Measurements from ENCODE around the gene ATG10. TPM values are rescaled to one million over a fixed set of nuclear protein-coding genes. Genes with fewer than 3 reads are reported as not detected.
"Not testable (repeated sequence)": the region's sequence is repeated elsewhere in the genome, so short reads cannot be mapped to it uniquely, and the experiment has no call there.

Gene ATG10
- total RNA-seq, 4 donors from 2014 or later: 8.4 to 10.6 TPM; not detected in 2

DNA sequence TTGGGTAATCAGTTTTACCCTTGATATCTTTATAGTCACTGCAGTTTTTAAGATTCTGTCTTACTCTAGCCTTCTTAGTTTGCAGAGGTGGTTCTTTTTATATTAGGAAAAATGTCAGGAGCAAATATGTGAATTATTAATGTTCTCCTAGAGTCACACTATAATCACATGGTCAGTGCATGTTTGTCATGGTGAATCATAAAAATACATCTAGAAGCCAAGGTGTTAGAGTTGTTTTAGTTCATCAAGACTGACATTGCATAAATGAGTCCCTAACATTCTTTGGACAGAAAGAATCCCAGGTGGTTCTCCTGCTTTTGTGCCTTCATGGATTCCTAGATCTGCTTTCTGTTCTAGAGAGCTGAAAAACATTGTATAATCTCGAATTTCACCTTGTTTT lies 22.9 kb downstream of the ATG10 start:
- Histone ChIP-seq H3K27ac (no peak overlapping the region), H3K9me3 (peaks cover 0 to 5% of the 10 kb centered on the region in 2 donors), H3K27me3 (no peaks in the 10 kb centered on the region), H3K4me3 (no peak overlapping the region), H3K36me3 (peaks cover 0 to 7% (median 3%) of the 10 kb centered on the region in 4 donors), H3K4me1 (no peaks in the 10 kb centered on the region)
- TF ChIP-seq POLR2AphosphoS5 (IDR thresholded peaks at IDR 0.05) (no peak), POLR2A (IDR thresholded peaks at IDR 0.05) (no peak), EP300 (IDR thresholded peaks at IDR 0.05; ENCODE audit: low read depth) (no peak)
- TF ChIP-seq, protein P1, sequence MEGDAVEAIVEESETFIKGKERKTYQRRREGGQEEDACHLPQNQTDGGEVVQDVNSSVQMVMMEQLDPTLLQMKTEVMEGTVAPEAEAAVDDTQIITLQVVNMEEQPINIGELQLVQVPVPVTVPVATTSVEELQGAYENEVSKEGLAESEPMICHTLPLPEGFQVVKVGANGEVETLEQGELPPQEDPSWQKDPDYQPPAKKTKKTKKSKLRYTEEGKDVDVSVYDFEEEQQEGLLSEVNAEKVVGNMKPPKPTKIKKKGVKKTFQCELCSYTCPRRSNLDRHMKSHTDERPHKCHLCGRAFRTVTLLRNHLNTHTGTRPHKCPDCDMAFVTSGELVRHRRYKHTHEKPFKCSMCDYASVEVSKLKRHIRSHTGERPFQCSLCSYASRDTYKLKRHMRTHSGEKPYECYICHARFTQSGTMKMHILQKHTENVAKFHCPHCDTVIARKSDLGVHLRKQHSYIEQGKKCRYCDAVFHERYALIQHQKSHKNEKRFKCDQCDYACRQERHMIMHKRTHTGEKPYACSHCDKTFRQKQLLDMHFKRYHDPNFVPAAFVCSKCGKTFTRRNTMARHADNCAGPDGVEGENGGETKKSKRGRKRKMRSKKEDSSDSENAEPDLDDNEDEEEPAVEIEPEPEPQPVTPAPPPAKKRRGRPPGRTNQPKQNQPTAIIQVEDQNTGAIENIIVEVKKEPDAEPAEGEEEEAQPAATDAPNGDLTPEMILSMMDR (IDR thresholded peaks at IDR 0.05): no peak
- intact Hi-C loops (cut with DNase I; ENCODE audit: low total_unique reads) (no loop called here), in situ Hi-C loops (cut with MboI; ENCODE audit: low pct_ligation_motif_present in 1 of 4, low pct_unique_long_range_greater_than_20kb in 1 of 4, low sequenced_read_pairs in 3 of 4) (no loop called here)
- 93% methylated on average over 1 of the region's 1 CpG; no CpG with 5 or more reads in 1 of the 2 donors for WGBS, 2 donors (ENCODE audit: low coverage in 1 of 2)
- DNase-seq: no peak

DNA sequence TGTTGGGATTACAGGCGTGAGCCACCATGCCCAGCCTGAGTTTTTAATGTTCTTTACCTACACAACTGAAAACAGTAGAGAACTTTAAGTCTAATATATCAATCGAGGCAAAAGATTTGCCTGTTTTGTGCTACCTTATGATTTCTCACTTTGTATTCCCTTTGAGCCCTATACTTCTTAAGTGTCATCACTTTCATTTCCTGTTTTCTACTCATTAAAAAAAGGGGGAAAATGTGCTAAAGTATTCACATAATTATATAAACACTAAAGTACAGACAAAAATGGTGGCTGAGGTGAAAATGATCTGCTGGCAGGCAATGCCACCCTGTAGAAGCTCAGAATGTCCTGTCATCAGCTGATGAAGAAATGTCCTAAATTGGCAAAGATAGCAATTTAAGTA lies 23.6 kb downstream of the ATG10 start:
- Histone ChIP-seq H3K4me1 (no peaks in the 10 kb centered on the region), H3K4me3 (no peak overlapping the region), H3K9me3 (peaks cover 0 to 5% of the 10 kb centered on the region in 2 donors), H3K36me3 (peaks cover 0 to 7% (median 3%) of the 10 kb centered on the region in 4 donors), H3K27me3 (no peaks in the 10 kb centered on the region), H3K27ac (no peak overlapping the region)
- TF ChIP-seq POLR2A (IDR thresholded peaks at IDR 0.05): no peak
- no peak for TF ChIP-seq POLR2AphosphoS5 (IDR thresholded peaks at IDR 0.05)
- TF ChIP-seq, protein P1 (IDR thresholded peaks at IDR 0.05): no peak
- TF ChIP-seq EP300 (IDR thresholded peaks at IDR 0.05; ENCODE audit: low read depth): no peak
- intact Hi-C loops (cut with DNase I; ENCODE audit: low total_unique reads): no loop called here
- no peak for DNase-seq
- in situ Hi-C loops (cut with MboI; ENCODE audit: low pct_ligation_motif_present in 1 of 4, low pct_unique_long_range_greater_than_20kb in 1 of 4, low sequenced_read_pairs in 3 of 4): no loop called here
- 70 to 88% methylated on average over 1 to 2 of the region's 2 CpGs for WGBS, 2 donors (ENCODE audit: low coverage in 1 of 2)

GRCh38 chr5:82004511-82004910 lies 32.7 kb downstream of the ATG10 start:
- Histone ChIP-seq H3K4me3 (no peak overlapping the region), H3K27ac (no peak overlapping the region), H3K4me1 (no peaks in the 10 kb centered on the region), H3K36me3 (no peaks in the 10 kb centered on the region), H3K9me3 (no peaks in the 10 kb centered on the region), H3K27me3 (no peaks in the 10 kb centered on the region)
- in situ Hi-C loops (cut with MboI; ENCODE audit: low pct_ligation_motif_present in 1 of 4, low pct_unique_long_range_greater_than_20kb in 1 of 4, low sequenced_read_pairs in 3 of 4) (no loop called here), intact Hi-C loops (cut with DNase I; ENCODE audit: low total_unique reads) (no loop called here)
- TF ChIP-seq POLR2A (IDR thresholded peaks at IDR 0.05): no peak
- no peak for TF ChIP-seq POLR2AphosphoS5 (IDR thresholded peaks at IDR 0.05)
- TF ChIP-seq, protein P1 (IDR thresholded peaks at IDR 0.05): no peak
- TF ChIP-seq EP300 (IDR thresholded peaks at IDR 0.05; ENCODE audit: low read depth): no peak
- 81 to 87% methylated on average over 4 to 6 of the region's 6 CpGs for WGBS, 2 donors (ENCODE audit: low coverage in 1 of 2)
- no peak for DNase-seq

DNA sequence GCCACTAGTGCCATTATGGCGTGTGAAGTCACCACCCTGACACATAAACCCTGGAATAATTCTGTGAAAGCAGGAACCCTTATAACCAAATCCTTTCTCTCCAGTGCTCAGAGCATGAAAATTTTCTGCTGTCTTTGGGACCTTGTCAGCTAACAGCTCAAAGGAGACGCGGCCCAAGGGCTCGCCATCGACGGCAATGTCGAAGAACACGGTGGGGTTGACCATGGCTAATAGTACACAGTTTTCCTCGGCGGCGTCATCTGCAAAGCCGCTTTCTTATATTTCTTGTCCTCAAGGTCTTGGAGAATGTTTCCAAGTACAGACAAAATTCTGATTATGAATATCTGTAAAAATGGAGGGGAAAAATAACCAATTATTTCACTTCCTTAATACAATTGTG lies 38.0 kb downstream of the ATG10 start:
- H3K36me3 ChIP-seq; H3K27me3 ChIP-seq; in situ Hi-C loops (cut with MboI; ENCODE audit: low pct_ligation_motif_present in 1 of 4, low pct_unique_long_range_greater_than_20kb in 1 of 4, low sequenced_read_pairs in 3 of 4); H3K27ac ChIP-seq; H3K4me1 ChIP-seq; H3K4me3 ChIP-seq; intact Hi-C loops (cut with DNase I; ENCODE audit: low total_unique reads); DNase-seq; H3K9me3 ChIP-seq: not testable (repeated sequence)
- 98% methylated on average over 9 to 12 of the region's 12 CpGs for WGBS, 2 donors (ENCODE audit: low coverage in 1 of 2)

- WGBS, 2 donors (ENCODE audit: low coverage in 1 of 2): 92 to 93% methylated on average over 2 of the region's 2 CpGs
- no peak for TF ChIP-seq EP300 (IDR thresholded peaks at IDR 0.05; ENCODE audit: low read depth)
- TF ChIP-seq POLR2AphosphoS5 (IDR thresholded peaks at IDR 0.05): no peak
- TF ChIP-seq POLR2A (IDR thresholded peaks at IDR 0.05): no peak
- TF ChIP-seq, protein P1 (IDR thresholded peaks at IDR 0.05): no peak
- Histone ChIP-seq H3K36me3 (no peaks in the 10 kb centered on the region), H3K4me3 (no peak overlapping the region), H3K4me1 (no peaks in the 10 kb centered on the region), H3K9me3 (peaks cover 0 to 4% of the 10 kb centered on the region in 2 donors), H3K27ac (no peak overlapping the region), H3K27me3 (no peaks in the 10 kb centered on the region)
- intact Hi-C loops (cut with DNase I; ENCODE audit: low total_unique reads) (no loop called here), in situ Hi-C loops (cut with MboI; ENCODE audit: low pct_ligation_motif_present in 1 of 4, low pct_unique_long_range_greater_than_20kb in 1 of 4, low sequenced_read_pairs in 3 of 4) (no loop called here)
- no peak for DNase-seq
These were observed 38.9 kb downstream of the ATG10 start for GRCh38 chr5:82010696-82011095.

Measured in transverse colon (tissue), 4 donors.